Ovary (tissue), 9 donors: ENCODE results near the gene CCT8. TPM values are rescaled to one million over a fixed set of nuclear protein-coding genes. Genes with fewer than 3 reads are reported as not detected.

Experiments
- DNase-seq, 5 donors: peaks; one replicate each; pipeline ENCODE4 v3.0.0-alpha.2; 2019 to 2020
- H3K27ac ChIP-seq, 2 donors: fragments of 200-600 bp; one replicate each; pipeline versions ENCODE4 v1.5.1 to v1.8.0; 2019 to 2022
- H3K27me3 ChIP-seq: fragments of 200-600 bp; one replicate; pipeline ENCODE4 v1.8.0; 2022
- H3K36me3 ChIP-seq: fragments of 200-600 bp; sonication (generic); one replicate; pipeline ENCODE4 v1.5.1; 2019
- H3K4me1 ChIP-seq: one replicate; pipeline ENCODE4 v1.8.1; 2013; ENCODE audit warnings: mild to moderate bottlenecking, moderate library complexity; ENCODE audit not compliant: insufficient read depth
- H3K4me3 ChIP-seq: fragments of 200-600 bp; sonication (generic); one replicate; pipeline ENCODE4 v1.5.1; 2017
- H3K9me3 ChIP-seq, 2 donors: fragments of 200-600 bp in 1 of 2; sonication (generic) in 1 of 2; one replicate each; pipeline versions ENCODE4 v1.5.1 to v1.8.1; 2013 to 2019; ENCODE audit warnings: mild to moderate bottlenecking in 1 of 2, moderate library complexity in 1 of 2
- EP300 ChIP-seq: sonication (generic); formaldehyde crosslinking; IDR thresholded peaks from one replicate; pipeline ENCODE4 v1.6.1; 2017; ENCODE audit warnings: antibody characterized with exemption
- POLR2A ChIP-seq: fragments of 450-650 bp; IDR thresholded peaks from one replicate; pipeline ENCODE4 v1.6.1; 2017; ENCODE audit warnings: antibody characterized with exemption, mild to moderate bottlenecking, moderate library complexity
- WGBS, 3 donors: extraction: QIAGEN DNeasy Blood & Tissue Kit in 1 of 3; methylation state at CpG; one replicate each; pipeline versions ENCODE4 v1.1.5 to v1.1.7; 2013 to 2017; 5-methylcytosine and 5-hydroxymethylcytosine counted together
- intact Hi-C, 4 donors: fragments of 100-400 bp; cut with DNase I; formaldehyde crosslinking; loops; one replicate each; pipeline versions ENCODE4 v1.11.0 to v1.15.1; 2022 to 2023
- polyA plus RNA-seq, 2 donors: library from polyadenylated mRNA; stranded (reverse); fragments of 200-250 nt in 1 of 2; fragments of 350-450 nt in 1 of 2; fragmentation: Illumina TruSeq in 1 of 2; extraction: RNeasy Lipid Tissue Mini Kit (QIAGEN cat#74804) in 1 of 2; gene quantifications; one replicate each; pipeline ENCODE4 v1.2.3, GENCODE V29; 2013 to 2014
- total RNA-seq, 7 donors: library from RNA; depleted of rRNA in 2 of 7; stranded (reverse); fragments of >200 nt in 2 of 7; fragmentation: NEBNext Ultra II Directional in 3 of 7; extraction: Animal tissue kit (Norgen Biotek cat#: 25700) in 3 of 7; gene quantifications; one replicate each; pipeline versions ENCODE4 v1.1.0 to v1.2.4, GENCODE V29; 2016 to 2023
- TF ChIP-seq, protein P1 (sequence below), 3 donors: fragments of 450-650 bp in 2 of 3; fragments of 200-600 bp in 1 of 3; IDR thresholded peaks; one replicate each; pipeline versions ENCODE4 v1.5.1 to v1.8.0; 2016 to 2022; ENCODE audit warnings: antibody characterized with exemption in 3 of 3, mild to moderate bottlenecking in 1 of 3
- donor health status: DM: no; HTN: no; CAD: no; lungs with moderate emphysema.
- donor health status: DM: no; HTN: no; CAD: no.
- donor health status: Bipolar disorder and iron deficiency.
- donor health status: DM: yes; HTN: yes; CAD: no.
- donor health status: DM: no; HTN: no; CAD: no.
- donor health status: DM: yes; HTN: yes; CAD: no.

Gene CCT8
- total and polyA plus RNA-seq, 9 donors = 89.1 to 175 (median 105) TPM

DNA sequence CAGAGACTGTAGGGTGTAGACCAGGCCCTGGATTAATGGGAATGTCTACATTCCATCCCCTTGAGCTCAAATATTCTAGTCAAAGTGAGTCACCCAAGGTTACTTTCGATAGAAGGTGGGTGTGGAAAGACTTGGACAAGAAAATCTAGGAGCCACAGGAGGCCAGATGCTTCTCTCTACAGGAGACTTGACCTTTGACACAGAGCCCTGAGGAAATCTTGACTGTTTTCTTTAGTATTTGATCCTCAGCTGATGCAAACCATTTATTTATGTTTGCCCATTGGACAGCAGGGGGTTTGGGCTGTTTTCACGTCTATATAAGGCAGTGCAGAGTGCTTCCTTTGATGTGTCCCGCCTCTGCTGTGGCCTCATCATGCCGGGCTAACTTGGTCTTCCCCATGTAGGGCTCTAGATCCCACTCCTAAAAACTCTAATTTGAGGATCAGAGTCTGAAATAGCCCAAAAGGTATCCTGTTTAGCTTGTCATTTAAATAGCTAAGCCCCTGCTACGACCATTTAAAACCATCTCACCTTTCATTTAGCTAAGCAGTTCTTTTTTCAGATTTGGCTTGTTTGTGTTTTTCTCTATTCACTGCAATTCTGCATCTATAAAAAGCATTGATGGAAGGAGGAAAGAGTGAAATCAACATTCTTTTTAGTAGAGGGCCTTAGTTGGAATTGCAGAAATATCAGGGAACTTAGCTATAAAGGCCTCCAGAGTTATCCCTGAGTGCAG, 41.5 kb upstream of the CCT8 start:
- 56 to 64% (median 62%) methylated on average over 5 of the region's 5 CpGs for WGBS, 3 donors
- Histone ChIP-seq H3K4me1 (no peaks in the 10 kb centered on the region), H3K4me3 (no peak overlapping the region), H3K27ac (no peak overlapping the region), H3K27me3 (no peaks in the 10 kb centered on the region), H3K9me3 (no peaks in the 10 kb centered on the region), H3K36me3 (no peaks in the 10 kb centered on the region)
- DNase-seq = no peak
- intact Hi-C loops = no loop called here
- TF ChIP-seq, protein P1, sequence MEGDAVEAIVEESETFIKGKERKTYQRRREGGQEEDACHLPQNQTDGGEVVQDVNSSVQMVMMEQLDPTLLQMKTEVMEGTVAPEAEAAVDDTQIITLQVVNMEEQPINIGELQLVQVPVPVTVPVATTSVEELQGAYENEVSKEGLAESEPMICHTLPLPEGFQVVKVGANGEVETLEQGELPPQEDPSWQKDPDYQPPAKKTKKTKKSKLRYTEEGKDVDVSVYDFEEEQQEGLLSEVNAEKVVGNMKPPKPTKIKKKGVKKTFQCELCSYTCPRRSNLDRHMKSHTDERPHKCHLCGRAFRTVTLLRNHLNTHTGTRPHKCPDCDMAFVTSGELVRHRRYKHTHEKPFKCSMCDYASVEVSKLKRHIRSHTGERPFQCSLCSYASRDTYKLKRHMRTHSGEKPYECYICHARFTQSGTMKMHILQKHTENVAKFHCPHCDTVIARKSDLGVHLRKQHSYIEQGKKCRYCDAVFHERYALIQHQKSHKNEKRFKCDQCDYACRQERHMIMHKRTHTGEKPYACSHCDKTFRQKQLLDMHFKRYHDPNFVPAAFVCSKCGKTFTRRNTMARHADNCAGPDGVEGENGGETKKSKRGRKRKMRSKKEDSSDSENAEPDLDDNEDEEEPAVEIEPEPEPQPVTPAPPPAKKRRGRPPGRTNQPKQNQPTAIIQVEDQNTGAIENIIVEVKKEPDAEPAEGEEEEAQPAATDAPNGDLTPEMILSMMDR (IDR thresholded peaks at IDR 0.05) = no peak
- TF ChIP-seq POLR2A = no peak
- TF ChIP-seq EP300 = no peak

DNA sequence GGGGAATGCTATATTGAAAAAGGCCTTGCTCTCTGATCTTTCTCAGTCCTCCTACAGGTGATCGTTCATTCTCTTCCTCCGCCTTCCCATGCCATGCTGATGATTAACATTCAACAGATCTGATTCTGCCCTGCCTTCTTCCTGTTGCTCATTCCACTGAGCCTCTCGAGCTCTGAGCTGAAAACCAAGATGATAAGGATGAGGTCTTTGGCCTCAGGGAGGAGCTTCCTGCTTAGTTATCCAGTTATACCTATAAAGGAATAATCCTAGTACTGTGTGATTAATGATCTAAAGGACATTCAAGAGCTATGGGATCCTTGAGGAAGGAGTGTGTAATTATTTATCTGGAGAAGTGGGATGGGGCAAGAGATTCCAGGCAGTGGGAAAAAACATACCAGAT, 31.8 kb upstream of the CCT8 start:
- no peaks in the 10 kb centered on the region for H3K36me3 ChIP-seq
- no peaks in the 10 kb centered on the region for H3K4me1 ChIP-seq
- H3K4me3 ChIP-seq = no peak overlapping the region
- no peak for TF ChIP-seq POLR2A
- TF ChIP-seq, protein P1 (IDR thresholded peaks at IDR 0.05) = no peak
- no peak for TF ChIP-seq EP300
- no peaks in the 10 kb centered on the region for H3K9me3 ChIP-seq
- no peak for DNase-seq
- no peak overlapping the region for H3K27ac ChIP-seq
- 50 to 64% (median 60%) methylated on average over 3 of the region's 3 CpGs for WGBS, 3 donors
- H3K27me3 ChIP-seq = no peaks in the 10 kb centered on the region
- intact Hi-C loops = no loop called here

DNA sequence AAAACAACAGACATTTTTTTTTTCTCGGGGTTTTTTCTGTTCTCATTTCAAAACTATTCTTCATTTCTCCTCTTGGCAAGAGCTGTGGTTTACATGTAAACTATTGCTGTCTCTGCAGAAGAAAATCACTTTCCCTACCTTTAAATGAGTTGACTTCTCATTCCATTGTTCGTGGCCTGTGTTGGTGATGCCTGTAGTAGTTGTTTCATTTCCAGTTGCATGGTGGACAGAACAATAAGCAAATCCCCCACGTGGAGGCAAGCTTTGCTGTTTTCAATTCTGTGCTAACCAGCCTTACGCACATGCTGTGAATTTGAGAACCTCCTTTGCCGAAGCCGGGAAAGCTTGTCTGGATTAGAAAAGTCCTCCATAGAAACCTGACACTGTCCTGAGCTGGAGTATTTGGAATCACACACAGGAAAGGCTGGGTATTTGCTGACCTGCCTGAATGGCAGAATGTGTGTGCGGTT, 30.8 kb upstream of the CCT8 start:
- H3K27me3 ChIP-seq = no peaks in the 10 kb centered on the region
- no peak for DNase-seq
- H3K4me3 ChIP-seq = no peak overlapping the region
- no peaks in the 10 kb centered on the region for H3K36me3 ChIP-seq
- TF ChIP-seq, protein P1 (IDR thresholded peaks at IDR 0.05) = no peak
- TF ChIP-seq EP300 = no peak
- no peak for TF ChIP-seq POLR2A
- no peak overlapping the region for H3K27ac ChIP-seq
- intact Hi-C loops = no loop called here
- H3K4me1 ChIP-seq = no peaks in the 10 kb centered on the region
- H3K9me3 ChIP-seq = no peaks in the 10 kb centered on the region
- WGBS, 3 donors = 73 to 74% (median 74%) methylated on average over 7 of the region's 7 CpGs

DNA sequence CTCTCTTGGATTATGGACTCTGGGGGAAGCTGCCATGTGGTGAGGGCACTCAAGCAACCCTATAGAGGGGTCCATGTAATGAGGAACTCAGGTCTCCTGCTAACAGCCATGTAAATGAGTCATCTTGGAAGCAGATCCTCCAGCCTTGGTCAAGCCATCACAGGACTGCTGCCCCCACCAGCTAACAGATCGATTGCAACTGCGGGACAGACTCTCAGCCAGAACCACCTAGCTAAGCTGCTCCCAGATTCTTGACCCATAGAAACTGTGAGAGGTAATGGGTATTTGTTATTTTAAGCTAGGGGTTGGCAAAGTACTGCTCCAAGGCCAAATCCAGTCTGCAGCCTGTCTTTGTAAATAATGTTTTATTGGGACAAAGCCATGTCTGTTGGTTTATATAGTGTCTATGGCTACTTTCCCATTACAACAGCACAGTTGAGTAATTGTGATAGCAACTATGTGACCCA, 29.4 kb upstream of the CCT8 start:
- Histone ChIP-seq H3K4me1 (no peaks in the 10 kb centered on the region), H3K27ac (no peak overlapping the region), H3K36me3 (no peaks in the 10 kb centered on the region), H3K4me3 (no peak overlapping the region), H3K27me3 (no peaks in the 10 kb centered on the region), H3K9me3 (no peaks in the 10 kb centered on the region)
- intact Hi-C loops = no loop called here
- no peak for DNase-seq
- 78 to 97% (median 87%) methylated on average over 2 of the region's 2 CpGs for WGBS, 3 donors
- TF ChIP-seq, protein P1 (IDR thresholded peaks at IDR 0.05) = no peak
- TF ChIP-seq EP300 (no peak), POLR2A (no peak)
